GM19023 (cell line): ENCODE data around the gene PLA2G4A.

Experiments
- ATAC-seq: cut with Tn5 transposase; IDR thresholded peaks from one replicate; pipeline ENCODE4 v1.9.1; 2021; ENCODE audit warnings: mild to moderate bottlenecking, moderate library complexity; ENCODE audit not compliant: unreplicated experiment

PLA2G4A gene

GRCh38 chr1:186828611-186829454 lies at the start of gene PLA2G4A:
TSS of gene PLA2G4A (plus strand) at chr1:186828949. CDS start at chr1:186854355, 25,406 bp downstream.
- peak; percentile 91 for ATAC-seq

- ATAC-seq: no peak
These were observed 48.7 kb upstream of the PLA2G4A start for GRCh38 chr1:186780076-186780475.

GRCh38 chr1:186781730-186782129 lies 47.0 kb upstream of the PLA2G4A start:
- ATAC-seq: no peak

- ATAC-seq: no peak
These were observed 46.0 kb upstream of the PLA2G4A start for GRCh38 chr1:186782791-186783190.

DNA sequence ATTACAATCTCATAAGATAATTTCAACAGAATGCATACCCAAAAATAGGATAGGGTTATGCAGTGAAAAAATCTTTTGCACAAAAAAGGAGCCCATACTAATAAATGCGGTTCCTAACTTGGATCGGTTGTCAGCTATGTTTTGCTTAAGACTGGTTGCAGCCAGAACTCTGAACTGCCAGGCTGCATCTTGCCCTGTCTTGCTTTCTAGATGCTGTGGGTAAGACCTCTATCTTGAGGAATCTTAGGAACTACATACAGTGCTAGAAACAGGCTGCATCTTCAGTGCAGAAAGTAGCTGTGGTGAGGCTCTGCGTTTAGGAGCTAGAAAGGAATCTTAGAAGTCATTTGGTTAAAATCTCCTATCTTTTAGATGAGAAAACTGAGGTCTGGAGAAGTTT lies 45.6 kb upstream of the PLA2G4A start:
- ATAC-seq: no peak

DNA sequence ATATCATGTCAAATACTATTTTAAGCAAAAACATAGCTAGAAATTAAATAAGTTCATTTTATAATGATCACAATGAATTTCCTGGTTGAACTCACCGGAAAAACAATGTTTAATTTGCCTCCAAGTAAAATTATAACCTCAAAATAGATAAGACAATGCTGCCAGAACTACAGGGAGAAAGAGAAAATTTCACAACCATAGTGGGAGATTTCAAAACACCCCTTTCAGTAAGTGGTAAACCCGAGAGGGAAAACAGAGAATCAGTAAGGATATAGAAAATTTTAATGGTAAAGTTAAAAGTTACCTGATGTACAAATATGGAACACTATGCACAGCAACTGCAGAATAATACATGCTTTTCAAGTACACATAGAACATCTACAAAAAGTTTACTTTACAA lies 43.2 kb upstream of the PLA2G4A start:
- no peak for ATAC-seq

DNA sequence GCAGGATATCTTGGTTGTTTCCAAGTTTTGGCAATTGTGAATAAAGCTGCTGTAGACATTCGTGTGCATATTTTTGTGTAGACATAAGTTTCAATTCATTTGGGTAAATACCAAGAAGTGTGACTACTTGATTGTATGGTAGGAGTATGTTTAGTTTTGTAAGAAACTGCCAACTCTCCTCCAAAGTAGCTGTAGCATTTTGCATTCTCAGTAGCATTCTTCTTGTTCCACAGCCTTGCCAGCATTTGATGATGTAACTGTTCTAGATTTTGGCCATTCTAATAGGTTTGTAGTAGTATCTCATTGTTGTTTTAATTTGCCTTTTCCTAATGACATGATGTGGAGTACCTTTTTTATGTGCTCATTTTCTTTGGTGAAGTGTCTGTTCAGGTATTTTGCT lies 38.6 kb upstream of the PLA2G4A start:
- no peak for ATAC-seq

- no peak for ATAC-seq
These were observed 35.7 kb upstream of the PLA2G4A start for GRCh38 chr1:186792870-186793581.

DNA sequence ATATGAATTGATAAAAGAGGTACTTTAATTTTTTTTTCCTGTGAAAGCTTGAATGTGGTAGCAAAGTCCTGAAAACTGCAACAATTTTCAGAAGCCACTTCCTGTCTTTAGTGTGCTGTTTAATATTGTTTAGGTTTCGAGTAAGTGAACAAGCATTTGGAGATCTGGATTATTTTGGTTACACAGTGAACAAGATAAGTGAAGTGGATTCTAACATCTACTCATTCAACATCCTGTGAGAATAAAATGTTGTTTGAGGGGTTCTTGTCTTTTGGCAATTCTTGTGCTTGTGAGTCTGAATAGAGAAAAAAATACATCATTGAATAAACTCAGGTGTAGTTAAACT lies 35.2 kb upstream of the PLA2G4A start:
- no peak for ATAC-seq

- no peak for ATAC-seq
These were observed 29.6 kb upstream of the PLA2G4A start for GRCh38 chr1:186798960-186799688.

DNA sequence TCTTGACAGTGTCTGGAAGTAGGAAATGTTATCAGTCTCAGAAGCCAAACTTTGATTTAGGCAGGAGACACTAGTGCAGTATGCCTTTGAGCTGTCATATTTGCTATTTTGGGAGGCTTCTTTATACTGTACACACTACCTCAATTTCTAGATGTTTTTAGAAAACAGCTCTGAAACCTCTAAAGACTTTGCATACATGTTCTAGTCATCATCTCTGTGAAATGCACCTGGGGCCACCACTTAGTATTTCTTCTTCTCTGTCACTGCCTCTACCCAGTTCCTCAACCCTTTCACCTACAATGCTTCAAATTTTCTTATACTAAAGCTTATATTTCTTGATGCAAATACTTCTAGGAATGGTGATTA lies 29.1 kb upstream of the PLA2G4A start:
- peak; percentile 99 for ATAC-seq

DNA sequence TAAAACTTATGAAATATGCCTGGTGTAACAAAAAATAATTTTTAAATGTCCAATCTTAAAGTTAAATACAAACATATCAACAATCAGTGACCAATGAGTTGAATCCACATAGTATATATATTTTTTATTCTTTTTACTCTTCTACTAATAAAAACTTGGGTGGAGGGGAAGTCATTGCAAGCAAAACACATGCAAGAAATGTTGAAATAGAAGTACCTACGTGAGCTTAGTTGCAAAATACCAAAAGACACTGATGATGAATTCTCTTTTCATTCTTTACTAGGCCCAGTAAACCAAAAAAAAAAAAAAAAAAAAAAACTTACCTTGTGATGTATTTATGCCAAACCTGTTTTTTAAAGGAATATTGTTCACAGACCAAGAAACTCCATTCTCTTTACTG lies 26.4 kb upstream of the PLA2G4A start:
- ATAC-seq: no peak

- ATAC-seq: no peak
These were observed 24.1 kb upstream of the PLA2G4A start for GRCh38 chr1:186804679-186805078.

- no peak for ATAC-seq
These were observed 22.3 kb upstream of the PLA2G4A start for GRCh38 chr1:186806477-186806876.

- no peak for ATAC-seq
These were observed 21.6 kb upstream of the PLA2G4A start for GRCh38 chr1:186807163-186807562.

DNA sequence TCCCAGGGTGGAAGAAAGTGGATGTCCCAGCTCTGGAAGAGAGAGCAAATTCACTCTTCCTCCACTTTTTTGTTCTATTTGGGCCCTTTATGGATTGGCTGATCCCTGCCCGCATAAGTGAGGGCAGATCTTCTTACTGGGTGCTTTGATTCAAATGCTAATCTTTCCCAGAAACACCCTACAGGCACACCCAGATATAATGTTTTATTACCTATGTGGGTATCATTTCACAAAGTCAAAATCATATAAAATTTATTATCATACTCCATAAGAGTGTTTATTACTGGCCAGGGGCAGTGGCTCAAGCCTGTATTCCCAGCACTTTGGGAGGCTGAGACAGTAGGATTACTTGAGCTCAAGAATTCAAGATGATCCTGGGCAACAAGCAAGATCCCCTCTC lies 16.9 kb upstream of the PLA2G4A start:
- no peak for ATAC-seq

DNA sequence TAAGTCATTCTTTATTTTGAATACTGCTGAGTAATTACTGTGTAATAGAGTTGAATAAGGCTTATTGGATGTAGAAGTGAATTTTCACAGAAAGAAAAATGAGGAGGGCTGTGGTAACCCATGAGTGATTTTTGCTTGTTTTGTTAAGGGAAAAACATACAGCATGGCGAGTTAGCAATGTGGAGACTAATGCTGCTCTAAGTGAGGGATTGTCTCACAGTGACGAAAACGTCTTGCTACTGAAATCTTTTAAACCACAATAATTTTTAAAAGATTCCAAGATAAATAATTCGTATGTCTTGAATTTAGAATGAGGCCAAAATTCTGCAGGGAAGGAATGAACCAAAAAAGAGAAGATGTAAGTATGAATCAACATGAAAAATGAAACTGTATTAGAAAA lies 16.2 kb upstream of the PLA2G4A start:
- no peak for ATAC-seq

DNA sequence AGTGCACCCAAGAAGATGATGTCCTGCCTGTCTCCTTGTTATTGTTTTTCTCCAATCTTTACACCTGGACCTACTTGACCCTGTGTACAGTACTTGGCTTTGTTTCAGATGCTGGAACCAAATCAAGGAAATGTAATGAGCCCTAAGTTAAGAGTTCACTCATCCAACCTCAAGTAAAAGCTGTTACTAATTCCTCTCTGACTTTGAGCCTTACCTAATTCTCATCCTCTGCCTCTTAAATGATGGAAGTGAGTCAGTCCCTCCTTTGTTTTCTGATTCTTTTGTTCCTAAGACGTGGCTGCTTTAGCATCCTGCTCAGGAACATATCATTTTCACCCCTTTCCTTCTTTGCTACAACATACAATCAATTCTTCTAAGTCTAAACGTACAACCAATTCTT lies 15.3 kb upstream of the PLA2G4A start:
- no peak for ATAC-seq

- ATAC-seq: peak; percentile 61
These were observed 9.6 kb upstream of the PLA2G4A start for GRCh38 chr1:186819126-186819525.

- ATAC-seq: no peak
These were observed 9.2 kb upstream of the PLA2G4A start for GRCh38 chr1:186819563-186819962.

- no peak for ATAC-seq
These were observed 1.2 kb downstream of the PLA2G4A start for GRCh38 chr1:186829686-186830587.
